A172 (cell line): ENCODE data around the gene MAMLD1. TPM values are rescaled to one million over a fixed set of nuclear protein-coding genes. Genes with fewer than 3 reads are reported as not detected.
A peak's percentile ranks its signal among the peaks of the same experiment; 100 is the strongest.

Experiments
- DNase-seq: peaks from one replicate; pipeline ENCODE4 v3.0.0-alpha.2; 2015; ENCODE audit warnings: low spot score
- total RNA-seq: library from RNA; depleted of rRNA; stranded (reverse); fragments of >200 nt; shearing (Covaris generic); gene quantifications from 2 replicates; pipeline ENCODE4 v1.2.3, GENCODE V29; 2014

Gene MAMLD1
- total RNA-seq, 1 experiment from 2014 or later: 4.4 TPM

- DNase-seq: no peak
These were observed 5.3 kb upstream of the MAMLD1 start for GRCh38 chrX:150357790-150358189.

- no peak for DNase-seq
These were observed 4.5 kb upstream of the MAMLD1 start for GRCh38 chrX:150358651-150359050.

- DNase-seq: no peak
These were observed 2.8 kb upstream of the MAMLD1 start for GRCh38 chrX:150360331-150360730.

- DNase-seq: peak; percentile 4
These were observed 1.9 kb upstream of the MAMLD1 start for GRCh38 chrX:150361070-150361776.

GRCh38 chrX:150361777-150362351, 1.3 kb upstream of the MAMLD1 start:
- peak; percentile 33 for DNase-seq

- peak; percentile 26 for DNase-seq
These were observed 637 bp downstream of the MAMLD1 start for GRCh38 chrX:150363561-150364346.

GRCh38 chrX:150364347-150365050, 1.4 kb downstream of the MAMLD1 start:
- peak; percentile 8 for DNase-seq

GRCh38 chrX:150365051-150365989, 2.2 kb downstream of the MAMLD1 start:
- peak; percentile 38 for DNase-seq

- DNase-seq: peak; percentile 58
These were observed 3.1 kb downstream of the MAMLD1 start for GRCh38 chrX:150365990-150366911.

- DNase-seq: peak; percentile 42
These were observed 3.9 kb downstream of the MAMLD1 start for GRCh38 chrX:150366951-150367545.

GRCh38 chrX:150370589-150371312, 7.6 kb downstream of the MAMLD1 start:
- no peak for DNase-seq

GRCh38 chrX:150371877-150372276, 8.8 kb downstream of the MAMLD1 start:
- no peak for DNase-seq

GRCh38 chrX:150372280-150372679, 9.2 kb downstream of the MAMLD1 start:
- no peak for DNase-seq

GRCh38 chrX:150372756-150373155, 9.6 kb downstream of the MAMLD1 start:
- DNase-seq: no peak

GRCh38 chrX:150375243-150375770, 12.2 kb downstream of the MAMLD1 start:
- DNase-seq: no peak

- DNase-seq: no peak
These were observed 13.9 kb downstream of the MAMLD1 start for GRCh38 chrX:150377005-150377404.

- DNase-seq: no peak
These were observed 41.9 kb downstream of the MAMLD1 start for GRCh38 chrX:150405006-150405405.

GRCh38 chrX:150405576-150405975, 42.5 kb downstream of the MAMLD1 start:
- no peak for DNase-seq

- DNase-seq: no peak
These were observed 43.5 kb downstream of the MAMLD1 start for GRCh38 chrX:150406596-150406995.
